GM12878 (cell line): Measurements from ENCODE around the gene TRUB1. TPM values are rescaled to one million over a fixed set of nuclear protein-coding genes. Genes with fewer than 3 reads are reported as not detected.
A peak's percentile ranks its signal among the peaks of the same experiment; 100 is the strongest.

Experiments used
- BCLAF1 ChIP-seq: fragments of 450-650 bp; IDR thresholded peaks from 2 replicates; pipeline ENCODE4 v1.6.1; 2017; ENCODE audit warnings: antibody characterized with exemption, mild to moderate bottlenecking, moderate library complexity
- ESRRA ChIP-seq: IDR thresholded peaks from 2 replicates; pipeline ENCODE4 v1.6.1; 2012; ENCODE audit warnings: mild to moderate bottlenecking, low read length, improper control_type of control experiment
- GATAD2B ChIP-seq: fragments of 450-650 bp; conservative IDR thresholded peaks from 2 replicates; pipeline ENCODE4 v1.6.1; 2017; ENCODE audit warnings: low read depth, mild to moderate bottlenecking, moderate library complexity
- KDM1A ChIP-seq: fragments of 200-600 bp; sonication (generic); IDR thresholded peaks from 2 replicates; pipeline ENCODE4 v1.6.1; 2016; ENCODE audit warnings: borderline replicate concordance
- MEF2B ChIP-seq: fragments of 450-650 bp; IDR thresholded peaks from 2 replicates; pipeline ENCODE4 v1.6.1; 2018; ENCODE audit warnings: mild to moderate bottlenecking, moderate library complexity; ENCODE audit not compliant: partially characterized antibody, poor library complexity, severe bottlenecking
- NKRF ChIP-seq: fragments of 450-650 bp; conservative IDR thresholded peaks from 2 replicates; pipeline ENCODE4 v1.6.1; 2017; ENCODE audit warnings: mild to moderate bottlenecking, moderate library complexity
- PAX8 ChIP-seq: fragments of 450-650 bp; IDR thresholded peaks from 2 replicates; pipeline ENCODE4 v1.6.1; 2017; ENCODE audit warnings: mild to moderate bottlenecking, moderate library complexity
- PKNOX1 ChIP-seq: fragments of 450-650 bp; IDR thresholded peaks from 2 replicates; pipeline ENCODE4 v1.6.1; 2016; ENCODE audit warnings: mild to moderate bottlenecking
- RAD21 ChIP-seq: IDR thresholded peaks from 2 replicates; pipeline ENCODE4 v1.6.1; 2011; ENCODE audit warnings: mild to moderate bottlenecking, low read depth, low read length, moderate library complexity; ENCODE audit not compliant: insufficient read depth
- REST ChIP-seq: IDR thresholded peaks from 2 replicates; pipeline ENCODE4 v1.6.1; 2012; ENCODE audit warnings: mild to moderate bottlenecking, low read depth, low read length
- SUPT20H ChIP-seq: IDR thresholded peaks from 2 replicates; pipeline ENCODE4 v1.6.1; 2011; ENCODE audit warnings: low read depth, mild to moderate bottlenecking, low read length, moderate library complexity, borderline replicate concordance; ENCODE audit not compliant: control insufficient read depth
- SUZ12 ChIP-seq: fragments of 200-600 bp; sonication (generic); IDR thresholded peaks from one replicate; pipeline ENCODE4 v1.6.1; 2018; ENCODE audit warnings: antibody characterized with exemption, mild to moderate bottlenecking; ENCODE audit not compliant: unreplicated experiment
- TBL1XR1 ChIP-seq: IDR thresholded peaks from 2 replicates; pipeline ENCODE4 v1.6.1; 2012; ENCODE audit warnings: low read depth, low read length, improper control_type of control experiment
- USF2 ChIP-seq: IDR thresholded peaks from 2 replicates; pipeline ENCODE4 v1.6.1; 2011; ENCODE audit warnings: low read depth, low read length, improper control_type of control experiment, borderline replicate concordance
- ZBED1 ChIP-seq: IDR thresholded peaks from 2 replicates; pipeline ENCODE4 v1.6.1; 2016; ENCODE audit warnings: borderline replicate concordance
- ZNF207 ChIP-seq: fragments of 450-650 bp; IDR thresholded peaks from 2 replicates; pipeline ENCODE4 v1.6.1; 2014; ENCODE audit warnings: antibody characterized with exemption, mild to moderate bottlenecking, borderline replicate concordance
- ZNF217 ChIP-seq: fragments of 450-650 bp; IDR thresholded peaks from 2 replicates; pipeline ENCODE4 v1.6.1; 2017; ENCODE audit warnings: antibody characterized with exemption, mild to moderate bottlenecking
- polyA plus RNA-seq, 11 experiments: library from polyadenylated mRNA; depleted of rRNA in 4 of 11; unstranded in 6 of 11; stranded (reverse) in 5 of 11; fragments of >200 nt; fragmentation: Nextera tagmentation in 4 of 11; fragmentation: Illumina TruSeq in 1 of 11; extraction: Ambion mirVana in 4 of 11; extraction: Trizol in 1 of 11; gene quantifications; 1 replicate in 1 of 11; 2 replicates in 10 of 11; pipeline versions ENCODE4 v1.2.1 to v1.2.3, GENCODE V29; 2011 to 2016; ENCODE audit warnings: inconsistent platforms in 2 of 11, missing spikeins in 2 of 11, low read depth in 1 of 11
- total RNA-seq, 4 experiments: library from RNA; depleted of rRNA in 3 of 4; stranded (reverse); fragments of >200 nt in 3 of 4; fragmentation: Illumina TruSeq in 1 of 4; extraction: Trizol in 1 of 4; gene quantifications; 2 replicates each; pipeline versions ENCODE4 v1.2.1 to v1.2.3, GENCODE V29; 2013 to 2021

TRUB1 gene
- total and polyA plus RNA-seq, 10 of the 15 experiments (the other 5 are each of a cell fraction or from before 2014, with no cell fraction given) = 8.1 to 24.0 (median 15.9) TPM

- TF ChIP-seq GATAD2B (no peak), MEF2B (peak; percentile 45), ZNF217 (no peak), KDM1A (no peak), USF2 (no peak), ZBED1 (no peak), RAD21 (no peak), BCLAF1 (no peak), TBL1XR1 (no peak), ESRRA (no peak), PKNOX1 (no peak), SUPT20H (no peak), NKRF (no peak), ZNF207 (no peak), REST (no peak), PAX8 (no peak), SUZ12 (no peak)
Measured at GRCh38 chr10:114953047-114953446, 15.1 kb downstream of the TRUB1 start (continued).
